SW480 (cell line): ENCODE measurements around the gene PSEN2.
"Not testable (repeated sequence)": the region's sequence is repeated elsewhere in the genome, so short reads cannot be mapped to it uniquely, and the experiment has no call there.

ENCODE experiments used
- DNase-seq: peaks from one replicate; pipeline ENCODE4 v3.0.0-alpha.2; 2016; ENCODE audit warnings: low spot score

PSEN2 gene

DNA sequence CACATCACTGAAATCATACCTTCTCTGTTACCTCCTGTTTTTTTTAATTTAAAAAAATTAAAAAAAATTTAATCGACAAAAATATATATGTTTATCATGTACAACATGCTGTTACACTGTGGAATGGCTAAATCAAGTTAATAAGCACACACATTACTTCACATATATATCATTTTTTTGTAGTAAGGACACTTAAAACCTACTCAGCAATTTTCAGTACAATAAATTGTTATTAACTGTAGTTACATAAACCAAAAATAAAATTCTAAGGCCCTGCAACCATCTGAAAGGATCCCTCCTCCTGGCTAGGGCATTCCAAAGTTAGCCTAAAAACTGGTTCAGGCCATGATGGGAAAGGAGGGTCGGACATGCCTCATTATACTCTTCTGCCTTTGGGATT is 46.1 kb downstream of the PSEN2 start:
- no peak for DNase-seq

DNA sequence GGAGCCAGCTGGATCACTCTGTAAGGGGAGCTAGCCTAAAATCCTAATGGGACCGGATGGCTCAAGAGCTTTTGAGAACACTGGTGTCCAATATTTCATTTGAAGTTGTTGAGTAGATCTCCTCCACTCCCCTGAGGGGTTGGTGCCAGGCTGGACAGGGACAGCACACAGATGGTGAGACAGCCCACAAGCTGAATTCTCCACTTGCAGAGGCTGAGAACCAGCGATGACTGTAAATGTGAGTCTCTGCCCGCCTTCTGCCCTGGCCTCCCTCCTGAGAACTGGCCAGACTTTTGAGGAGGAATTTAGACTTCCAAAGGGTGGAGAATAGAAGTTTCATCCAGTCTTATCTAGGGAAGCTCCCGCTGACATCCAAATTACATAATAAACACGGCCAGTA is 49.2 kb downstream of the PSEN2 start:
- no peak for DNase-seq

DNA sequence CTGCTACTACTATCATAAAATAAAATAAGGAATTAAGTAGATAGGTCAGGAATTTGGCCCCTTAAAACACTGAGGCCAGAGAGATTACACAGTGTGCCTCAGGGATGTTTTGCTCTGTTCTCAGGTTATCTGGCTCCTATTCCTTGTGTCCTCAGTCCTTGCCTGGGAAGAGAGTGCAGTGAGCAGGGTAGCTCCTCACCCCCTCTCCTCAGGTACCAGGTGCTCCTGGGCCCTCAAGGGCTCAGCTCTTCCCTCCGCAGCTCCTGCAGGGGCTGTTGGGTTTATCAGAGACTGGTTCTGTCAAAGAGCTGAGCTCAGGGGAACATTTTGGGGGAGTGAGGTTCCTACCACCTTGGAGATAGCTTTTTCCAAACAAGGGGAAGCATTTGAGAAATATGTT is 49.6 kb downstream of the PSEN2 start:
- DNase-seq, result no peak

DNA sequence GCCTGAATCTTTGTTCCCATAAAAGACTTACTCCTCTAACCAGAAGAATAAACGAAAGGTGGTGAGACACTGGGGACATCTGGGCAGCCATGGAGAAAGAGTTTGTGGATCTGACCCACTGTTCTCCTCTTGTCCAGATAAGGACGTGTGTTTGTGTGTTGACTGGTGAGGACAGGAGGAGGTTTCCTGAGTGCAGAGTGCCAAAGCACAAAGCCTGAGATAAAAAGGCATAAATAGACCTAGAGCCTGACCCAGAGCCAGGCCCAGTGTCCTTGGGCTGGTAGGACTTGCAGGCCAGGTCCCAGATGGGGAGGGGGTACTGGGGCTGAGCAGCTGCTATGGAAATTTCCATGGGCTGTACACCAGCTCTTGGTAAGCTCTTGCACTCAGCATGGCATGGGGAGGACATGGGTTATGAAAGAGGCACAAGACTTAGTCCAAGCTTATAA is 50.1 kb downstream of the PSEN2 start:
- DNase-seq, result no peak

DNA sequence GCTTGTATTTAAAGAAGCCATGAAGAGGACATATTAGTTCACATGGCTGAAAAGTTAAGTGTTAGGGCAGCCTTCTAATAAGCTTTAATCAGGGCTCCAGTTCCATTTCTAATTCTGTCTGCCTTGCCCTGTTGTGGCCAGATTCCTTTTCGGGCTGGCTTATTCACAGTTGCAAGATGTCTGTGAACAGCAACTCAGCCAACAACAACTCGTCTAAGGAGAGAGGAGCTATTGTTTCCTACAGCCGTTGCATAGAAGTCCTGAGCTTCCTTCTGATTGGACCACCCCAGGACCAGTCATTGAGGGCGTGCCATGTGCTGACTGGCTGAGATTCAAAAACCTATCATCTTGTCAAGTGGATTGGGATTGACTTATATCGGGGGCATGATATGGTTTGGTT is 51.1 kb downstream of the PSEN2 start:
- no peak for DNase-seq

DNA sequence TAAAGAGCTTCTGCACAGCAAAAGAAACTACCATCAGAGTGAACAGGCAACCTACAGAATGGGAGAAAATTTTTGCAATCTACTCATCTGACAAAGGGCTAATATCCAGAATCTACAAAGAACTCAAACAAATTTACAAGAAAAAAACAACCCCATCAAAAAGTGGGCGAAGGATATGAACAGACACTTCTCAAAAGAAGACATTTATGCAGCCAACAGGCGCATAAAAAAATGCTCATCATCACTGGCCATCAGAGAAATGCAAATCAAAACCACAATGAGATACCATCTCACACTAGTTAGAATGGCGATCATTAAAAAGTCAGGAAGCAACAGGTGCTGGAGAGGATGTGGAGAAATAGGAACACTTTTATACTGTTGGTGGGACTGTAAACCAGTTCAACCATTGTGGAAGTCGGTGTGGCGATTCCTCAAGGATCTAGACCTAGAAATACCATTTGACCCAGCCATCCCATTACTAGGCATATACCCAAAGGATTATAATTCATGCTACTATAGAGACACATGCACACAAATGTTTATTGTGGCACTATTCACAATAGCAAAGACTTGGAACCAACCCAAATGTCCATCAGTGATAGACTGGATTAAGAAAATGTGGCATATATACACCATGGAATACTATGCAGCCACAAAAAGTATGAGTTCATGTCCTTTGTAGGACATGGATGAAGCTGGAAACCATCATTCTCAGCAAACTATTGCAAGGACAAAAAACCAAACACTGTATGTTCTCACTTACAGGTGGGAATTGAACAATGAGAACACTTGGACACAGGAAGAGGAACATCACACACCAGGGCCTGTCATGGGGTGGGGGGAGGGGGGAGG is 59.1 kb downstream of the PSEN2 start:
- not testable (repeated sequence) for DNase-seq

DNA sequence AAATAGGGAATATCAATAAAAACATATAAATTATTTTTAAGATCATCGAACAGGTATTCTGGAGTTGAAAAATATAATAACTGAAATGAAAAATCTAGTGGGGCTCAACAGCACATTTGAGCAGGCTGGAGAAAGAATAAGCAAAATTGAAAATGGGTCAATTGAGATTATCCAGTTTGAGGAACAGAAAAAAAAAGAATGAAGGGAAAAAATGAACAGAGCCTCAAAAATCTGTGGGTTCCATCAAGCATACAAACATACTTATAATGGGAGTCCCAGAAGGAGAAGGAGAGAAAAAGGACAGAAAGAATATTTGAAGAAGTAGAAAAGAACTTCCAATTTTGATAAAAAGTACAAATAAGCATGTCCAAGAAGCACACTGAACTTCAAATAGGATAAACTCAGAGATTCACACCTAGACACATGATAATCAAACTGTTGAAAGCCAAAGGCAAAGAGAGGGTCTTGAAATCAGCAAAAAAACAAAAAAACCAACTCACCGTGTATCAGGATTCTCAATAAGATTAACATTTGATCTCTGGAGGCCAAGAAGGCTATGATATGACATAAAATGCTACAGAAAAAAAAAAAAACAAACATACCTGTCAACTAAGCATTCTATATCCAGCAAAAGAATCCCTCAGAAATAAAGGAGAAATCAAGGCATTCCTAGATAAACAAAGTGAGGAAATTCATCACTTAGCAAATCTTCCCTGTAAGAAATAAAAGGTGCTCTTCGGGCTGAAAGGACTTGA is 64.2 kb downstream of the PSEN2 start:
- no peak for DNase-seq

DNA sequence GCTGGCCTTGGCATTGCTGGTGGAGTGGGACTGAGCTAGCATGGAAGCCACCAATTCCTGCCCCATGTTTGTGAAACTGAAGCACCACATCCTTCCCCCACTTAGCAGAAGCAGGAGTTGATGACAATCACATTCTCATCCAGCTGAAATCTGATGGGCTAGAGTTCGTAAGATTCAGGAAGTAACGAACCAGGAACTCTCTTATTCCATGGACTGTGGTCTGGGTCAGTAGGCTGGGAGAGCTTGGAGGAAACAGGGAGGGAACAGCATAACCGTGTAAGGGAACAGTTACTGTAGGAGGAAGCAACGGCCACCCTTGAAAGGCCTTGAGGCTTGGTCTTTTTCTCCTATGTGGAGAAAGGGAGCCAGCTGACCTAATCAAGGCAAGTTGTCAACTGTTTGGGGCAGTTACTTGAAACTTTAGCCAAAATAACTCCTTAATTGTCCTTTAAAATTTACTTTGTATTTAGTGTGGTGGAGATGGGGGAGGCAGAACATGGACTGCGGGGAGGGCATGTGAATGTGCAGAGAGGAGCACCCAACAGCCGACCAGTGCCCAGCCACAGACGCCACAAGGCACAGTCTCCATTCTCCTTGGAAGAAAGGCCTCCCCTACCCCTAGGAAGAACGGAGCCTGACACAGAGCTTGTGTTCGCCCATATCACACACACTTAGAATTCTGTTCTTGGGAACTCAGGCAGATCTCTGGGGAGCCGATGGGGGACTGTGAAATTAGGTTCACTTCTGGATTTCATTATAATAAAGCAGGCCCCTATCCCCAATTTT is 67.7 kb downstream of the PSEN2 start:
- no peak for DNase-seq

DNA sequence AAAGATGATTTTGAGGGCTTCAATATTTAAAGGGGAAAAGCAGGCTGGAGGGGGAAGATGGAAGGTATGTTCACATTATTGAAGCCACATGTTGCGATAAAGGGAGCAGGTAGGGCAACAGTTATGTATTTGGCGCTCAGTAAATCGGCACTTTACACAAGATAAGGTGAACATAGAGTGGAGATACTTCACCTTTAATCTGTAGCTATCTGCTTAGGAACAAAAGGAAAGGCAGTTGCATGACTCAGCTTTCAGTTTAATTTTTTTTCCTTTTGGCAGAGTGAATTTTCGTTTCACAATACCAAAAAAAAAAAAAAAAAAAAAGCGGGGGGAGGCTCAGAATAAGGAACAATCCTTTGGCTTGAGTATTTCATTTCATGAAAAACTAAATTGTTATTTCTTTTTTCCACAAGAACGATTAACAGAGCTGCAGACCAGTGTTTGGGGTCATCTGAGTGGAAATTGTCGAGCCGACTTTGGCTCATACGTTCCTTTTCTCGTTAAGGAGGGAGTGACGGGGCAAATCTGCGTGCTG is 68.6 kb downstream of the PSEN2 start:
- DNase-seq, result peak; percentile 32

DNA sequence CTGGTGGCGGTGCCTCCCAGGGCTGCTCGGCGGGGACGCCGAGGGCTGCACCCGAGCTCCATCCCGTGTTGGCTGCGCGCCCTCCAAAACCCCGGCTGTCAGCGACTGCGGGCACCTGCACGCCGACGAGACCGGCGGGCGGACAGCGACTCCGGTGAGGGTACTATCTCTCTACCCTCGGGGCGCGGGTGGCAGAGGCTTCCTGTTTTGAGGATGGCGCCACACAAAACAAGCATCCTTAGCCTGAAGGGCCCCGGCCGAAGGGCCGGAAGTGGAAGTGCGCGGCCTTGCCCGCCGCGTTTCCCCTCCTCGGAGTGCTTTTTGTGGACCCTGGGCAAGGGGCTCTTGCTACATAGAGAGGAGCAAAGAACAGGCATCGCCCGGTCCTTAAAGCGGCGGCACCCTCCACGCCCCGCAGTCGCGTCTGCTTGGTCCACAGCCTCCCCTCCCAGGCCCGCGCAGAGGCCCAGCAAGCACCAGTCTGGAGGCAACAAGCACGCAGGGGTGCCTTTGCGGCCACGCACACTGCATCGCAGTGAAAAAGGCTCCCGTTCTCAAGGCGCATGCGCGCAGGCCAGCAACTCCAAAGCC is 69.1 kb downstream of the PSEN2 start:
- DNase-seq, result peak; percentile 69

DNA sequence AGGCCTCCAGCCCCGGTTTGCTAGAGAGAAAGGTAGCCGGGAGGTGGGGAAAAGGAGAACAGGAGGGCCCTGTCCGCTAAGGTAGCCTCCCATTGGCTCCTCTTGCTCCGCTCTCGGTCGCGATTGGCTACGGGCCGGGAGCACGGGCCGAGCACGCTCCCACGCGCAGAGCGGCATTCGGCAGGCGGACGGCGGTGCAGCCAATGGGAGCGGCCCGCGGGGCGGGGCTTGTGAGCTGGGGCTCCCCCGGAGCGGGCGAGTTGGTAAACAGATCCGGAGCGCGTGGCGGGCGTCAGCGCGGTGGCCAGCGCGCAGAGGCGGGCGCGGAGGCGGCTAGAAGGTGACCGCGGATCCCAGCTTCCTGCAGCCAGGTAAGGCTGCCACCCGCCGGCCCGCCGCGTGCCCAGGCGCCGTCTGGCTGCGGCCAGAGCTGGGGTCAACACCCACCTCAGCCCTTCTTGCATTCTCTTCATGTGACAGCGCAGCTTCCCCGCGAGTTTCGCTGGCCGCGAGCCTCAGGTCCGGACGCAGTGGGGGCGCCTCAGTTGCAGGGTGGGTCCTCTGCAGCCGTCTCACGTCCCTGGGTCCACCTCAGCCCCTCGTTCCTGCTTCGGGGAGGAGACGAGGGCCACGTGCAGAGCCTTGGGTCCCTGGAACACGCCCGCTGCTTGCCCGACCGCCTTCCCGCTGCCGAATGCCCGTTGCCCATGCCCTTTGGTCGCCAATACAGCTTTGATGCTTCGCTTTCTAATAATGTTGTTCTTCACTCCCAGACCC is 69.8 kb downstream of the PSEN2 start, which contains the start of gene COQ8A:
Gene COQ8A, plus strand, starts transcription at position 266 of the 777 bp plus-strand sequence. CDS start 21,092 bp downstream, outside the sequence.
- DNase-seq, result peak; percentile 99

DNA sequence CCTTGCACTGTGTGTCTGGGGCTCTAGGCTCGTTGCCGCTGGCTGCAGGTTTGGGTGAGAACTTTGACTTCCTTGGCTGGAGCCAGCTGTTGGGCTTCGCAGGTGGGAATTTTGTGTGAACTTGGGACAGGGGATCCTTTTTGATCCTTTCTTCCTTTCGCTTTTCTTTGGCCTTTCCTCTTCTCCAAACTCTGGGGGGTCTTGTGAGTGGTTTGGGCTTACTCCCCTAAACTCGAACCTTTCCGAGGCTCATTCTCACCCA is 70.3 kb downstream of the PSEN2 start:
- no peak for DNase-seq

DNA sequence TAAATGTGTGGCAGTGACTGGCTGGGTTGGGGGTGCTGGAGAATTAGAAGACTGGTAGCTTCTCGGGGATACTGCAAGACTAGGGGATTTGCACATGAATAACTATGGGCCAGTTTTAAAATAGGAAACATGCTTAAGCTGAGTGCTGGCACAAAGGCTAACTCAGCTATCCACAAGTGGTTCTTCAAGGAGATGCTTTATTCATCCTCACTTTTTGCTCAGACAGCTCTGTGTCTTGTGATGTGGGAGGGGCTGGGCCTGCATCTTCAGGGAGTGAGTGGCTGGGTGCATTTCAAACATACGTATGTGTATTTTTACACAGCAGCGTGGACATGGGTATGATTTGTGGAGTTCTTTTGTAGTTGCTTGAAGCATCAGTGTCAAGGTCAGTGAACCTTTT is 72.0 kb downstream of the PSEN2 start:
- DNase-seq, result no peak

DNA sequence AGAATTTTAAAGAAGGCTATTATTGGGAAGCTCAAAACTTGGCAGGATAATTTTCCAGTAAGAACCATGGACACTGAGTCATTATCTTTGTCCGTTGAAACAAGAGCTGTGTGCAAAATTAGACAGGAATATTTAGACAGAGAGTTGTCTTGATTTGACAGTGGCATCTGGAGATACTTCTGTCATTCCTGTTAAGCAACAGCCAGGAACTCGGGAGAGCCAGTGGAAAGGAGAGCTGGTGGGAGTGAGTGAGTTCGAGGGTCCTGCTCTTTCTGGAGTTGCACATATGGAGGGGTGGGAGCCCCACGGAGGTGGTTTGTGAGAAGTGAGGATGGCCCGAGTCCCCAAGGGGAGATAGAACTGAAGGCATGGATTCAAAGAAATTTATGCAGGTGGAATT is 72.7 kb downstream of the PSEN2 start:
- no peak for DNase-seq

DNA sequence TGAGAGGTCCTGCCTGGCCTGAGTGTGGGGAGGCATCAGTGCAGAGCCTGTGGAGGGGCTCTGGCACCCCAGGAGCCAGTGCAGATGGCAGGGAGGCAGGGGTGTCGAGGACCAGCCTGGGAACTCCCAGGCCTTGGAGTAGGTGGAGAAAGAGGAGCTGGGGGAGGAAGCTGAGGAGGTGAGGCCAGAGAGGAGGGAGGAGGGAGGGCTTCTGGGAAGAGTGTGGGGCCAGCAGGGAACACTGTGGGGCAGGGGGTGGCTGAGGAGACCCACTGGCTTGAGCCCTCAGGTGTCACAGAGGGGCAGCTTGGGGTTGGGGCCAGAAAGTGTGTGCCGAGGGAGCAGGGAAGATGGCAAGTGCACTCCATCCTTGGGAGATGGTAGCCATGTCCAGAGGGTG is 73.5 kb downstream of the PSEN2 start:
- no peak for DNase-seq

DNA sequence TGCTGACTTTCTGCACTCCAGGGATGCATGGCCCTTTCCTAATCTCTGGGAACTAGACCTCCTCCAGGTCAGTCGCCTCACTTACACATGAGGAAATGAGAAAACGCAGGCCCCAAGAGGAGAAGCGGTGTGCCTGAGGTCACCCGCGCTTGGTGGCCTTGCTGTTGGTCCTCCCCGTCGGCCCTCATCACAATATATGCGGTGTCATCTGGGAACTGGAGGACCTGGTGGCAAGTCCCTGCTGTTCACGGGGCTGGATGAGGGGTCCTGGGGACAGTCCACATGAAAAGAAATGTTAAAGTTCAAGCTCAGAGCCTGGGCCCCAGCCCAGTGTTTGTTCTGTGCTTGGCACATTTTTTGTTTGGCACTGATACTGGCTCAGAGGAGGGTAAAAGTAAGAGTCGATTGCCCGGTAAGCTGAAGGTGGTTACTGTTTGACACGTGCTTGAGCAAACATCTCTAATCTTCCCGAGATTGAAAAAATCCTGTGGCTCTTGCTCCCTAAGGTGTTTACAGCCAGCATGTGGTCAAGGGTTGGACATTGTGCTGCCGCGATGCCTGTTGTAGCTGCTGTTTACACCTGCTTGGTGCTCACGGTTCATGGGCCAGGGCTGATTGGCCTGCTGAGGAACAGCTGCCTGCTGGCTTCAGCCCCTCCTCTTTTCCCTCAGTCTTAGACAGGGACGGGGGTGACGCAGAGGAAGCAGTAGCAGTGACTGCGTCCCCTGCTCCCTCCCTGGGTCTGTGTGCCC is 74.9 kb downstream of the PSEN2 start:
- no peak for DNase-seq
